Keratinocyte (primary cell): Measurements from ENCODE around the gene ADAT3. TPM values are rescaled to one million over a fixed set of nuclear protein-coding genes. Genes with fewer than 3 reads are reported as not detected.

ENCODE experiments used
- DNase-seq: peaks from one replicate; pipeline ENCODE4 v3.0.0-alpha.2; 2011; ENCODE audit warnings: low read depth, missing footprints, low spot score
- FAIRE-seq: peaks from 2 replicates; lab custom pipeline; 2011; peaks lifted over from hg19 to GRCh38; lab: Jason Lieb, UNC
- H2AFZ ChIP-seq: 2 replicates; pipeline ENCODE4 v1.6.0; 2012; ENCODE audit warnings: low read length, control low read depth, inconsistent platforms; ENCODE audit not compliant: control insufficient read depth
- H3K27ac ChIP-seq: 2 replicates; pipeline ENCODE4 v1.5.1; 2011; ENCODE audit warnings: low read length; ENCODE audit not compliant: control insufficient read depth, insufficient read depth
- H3K27me3 ChIP-seq: 3 replicates; pipeline ENCODE4 v1.6.0; 2011; ENCODE audit warnings: low read length; ENCODE audit not compliant: control insufficient read depth, insufficient read depth; ENCODE audit errors: extremely low read depth
- H3K36me3 ChIP-seq, 2 experiments: 2 replicates in 1 of 2; 3 replicates in 1 of 2; pipeline ENCODE4 v1.5.1; 2011; ENCODE audit warnings: low read length in 2 of 2, mild to moderate bottlenecking in 1 of 2; ENCODE audit not compliant: control insufficient read depth in 2 of 2, insufficient read depth in 2 of 2; ENCODE audit errors: extremely low read depth in 1 of 2
- H3K4me1 ChIP-seq: 3 replicates; pipeline ENCODE4 v1.5.1; 2011; ENCODE audit warnings: low read length; ENCODE audit not compliant: control insufficient read depth, insufficient read depth; ENCODE audit errors: extremely low read depth
- H3K4me2 ChIP-seq: 3 replicates; pipeline ENCODE4 v1.6.0; 2011; ENCODE audit warnings: low read depth, low read length; ENCODE audit not compliant: control insufficient read depth, insufficient read depth; ENCODE audit errors: extremely low read depth
- H3K4me3 ChIP-seq, 3 experiments: fragments of 200-600 bp in 1 of 3; sonication (generic) in 1 of 3; 2 replicates in 2 of 3; 3 replicates in 1 of 3; pipeline ENCODE4 v1.5.1; 2011 to 2016; ENCODE audit warnings: low read length in 3 of 3, mild to moderate bottlenecking in 3 of 3, control low read depth in 2 of 3, inconsistent platforms in 1 of 3, low read depth in 1 of 3, mixed read lengths in 1 of 3, mixed run types in 1 of 3, moderate library complexity in 1 of 3; ENCODE audit not compliant: control insufficient read depth in 2 of 3, insufficient read depth in 2 of 3; ENCODE audit errors: extremely low read depth in 1 of 3
- H3K79me2 ChIP-seq: 2 replicates; pipeline ENCODE4 v1.6.0; 2012; ENCODE audit warnings: low read length; ENCODE audit not compliant: control insufficient read depth, insufficient read depth
- H3K9ac ChIP-seq: 3 replicates; pipeline ENCODE4 v1.6.0; 2011; ENCODE audit warnings: low read length; ENCODE audit not compliant: control insufficient read depth, insufficient read depth; ENCODE audit errors: extremely low read depth
- H3K9me1 ChIP-seq: 3 replicates; pipeline ENCODE4 v1.6.0; 2011; ENCODE audit warnings: low read length; ENCODE audit not compliant: control insufficient read depth, insufficient read depth; ENCODE audit errors: extremely low read depth
- H3K9me3 ChIP-seq: 2 replicates; pipeline ENCODE4 v1.5.1; 2012; ENCODE audit warnings: low read depth, low read length; ENCODE audit not compliant: control insufficient read depth
- H4K20me1 ChIP-seq: 3 replicates; pipeline ENCODE4 v1.6.0; 2011; ENCODE audit warnings: low read length; ENCODE audit not compliant: control insufficient read depth, insufficient read depth; ENCODE audit errors: extremely low read depth
- CTCF ChIP-seq, 3 experiments: IDR thresholded peaks in 1 of 3; conservative IDR thresholded peaks in 1 of 3; optimal IDR thresholded peaks in 1 of 3; 2 replicates in 2 of 3; 3 replicates in 1 of 3; pipeline versions ENCODE3 to v1.5.1; 2011; ENCODE audit warnings: low read length in 3 of 3, mild to moderate bottlenecking in 3 of 3, moderate library complexity in 2 of 3, control low read depth in 1 of 3, inconsistent platforms in 1 of 3; ENCODE audit not compliant: insufficient read depth in 2 of 3; ENCODE audit errors: extremely low read depth in 1 of 3
- EZH2 ChIP-seq: IDR thresholded peaks from one replicate; pipeline ENCODE4 v1.6.1; 2012; ENCODE audit warnings: inconsistent platforms, mild to moderate bottlenecking, low read length, moderate library complexity
- dilution Hi-C: fragments of 300-500 bp; cut with MboI; formaldehyde crosslinking; loops from one replicate; pipeline ENCODE4 v1.7.0; 2020; ENCODE audit warnings: low sequenced_read_pairs; ENCODE audit not compliant: extremely low pct_ligation_motif_present
- polyA plus RNA-seq, 5 experiments: library from polyadenylated mRNA; depleted of rRNA in 3 of 5; stranded (reverse) in 3 of 5; stranded (forward) in 1 of 5; unstranded in 1 of 5; fragments of >200 nt; gene quantifications; 1 replicate in 1 of 5; 2 replicates in 3 of 5; 3 replicates in 1 of 5; pipeline versions ENCODE4 v1.2.1 to v1.2.3, GENCODE V29; 2011 to 2012; ENCODE audit warnings: missing spikeins in 2 of 5, low read depth in 1 of 5, low replicate concordance in 1 of 5

ADAT3 gene
- polyA plus RNA-seq, 1 donor (not counting 4 experiments of a cell fraction or from before 2014, with no cell fraction given) = 0.55 TPM

- Histone ChIP-seq H3K4me1 (peaks cover 41% of the 10 kb centered on the region), H3K9ac (no peak overlapping the region), H4K20me1 (peaks cover 13% of the 10 kb centered on the region), H3K27me3 (no peaks in the 10 kb centered on the region), H3K4me3 (no peak overlapping the region), H3K4me2 (no peak overlapping the region), H3K36me3 (peaks cover 6 to 11% of the 10 kb centered on the region in 2 experiments), H3K9me1 (peaks cover 2% of the 10 kb centered on the region), H3K79me2 (peaks cover 72% of the 10 kb centered on the region), H2AFZ (no peak overlapping the region), H3K27ac (no peak overlapping the region), H3K9me3 (no peaks in the 10 kb centered on the region)
- no peak for TF ChIP-seq EZH2
- no peak for TF ChIP-seq CTCF (optimal IDR thresholded peaks at IDR 0.05 in 1 of 3, IDR thresholded peaks at IDR 0.05 in 1 of 3, conservative IDR thresholded peaks at IDR 0.05 in 1 of 3; ENCODE audit: extremely low read depth in 1 of 3, insufficient read depth in 2 of 3, low read length in 3 of 3)
- DNase-seq (no peak), FAIRE-seq (no peak)
- dilution Hi-C loops = no loop called here
Measured at GRCh38 chr19:1910177-1910576, 5.0 kb downstream of the ADAT3 start.

GRCh38 chr19:1911098-1911497 is 5.9 kb downstream of the ADAT3 start:
- TF ChIP-seq CTCF (optimal IDR thresholded peaks at IDR 0.05 in 1 of 3, IDR thresholded peaks at IDR 0.05 in 1 of 3, conservative IDR thresholded peaks at IDR 0.05 in 1 of 3; ENCODE audit: extremely low read depth in 1 of 3, insufficient read depth in 2 of 3, low read length in 3 of 3) (no peak), EZH2 (no peak)
- Histone ChIP-seq H3K4me1 (peaks cover 36% of the 10 kb centered on the region), H3K9me1 (peaks cover 2% of the 10 kb centered on the region), H4K20me1 (peaks cover 13% of the 10 kb centered on the region), H3K9ac (no peak overlapping the region), H3K27ac (no peak overlapping the region), H3K36me3 (peaks cover 6 to 11% of the 10 kb centered on the region in 2 experiments), H3K9me3 (no peaks in the 10 kb centered on the region), H3K79me2 (peaks cover 67% of the 10 kb centered on the region), H2AFZ (no peak overlapping the region), H3K4me2 (no peak overlapping the region), H3K4me3 (no peak overlapping the region), H3K27me3 (no peaks in the 10 kb centered on the region)
- dilution Hi-C loops = no loop called here
- DNase-seq (no peak), FAIRE-seq (no peak)
